GM19239 (cell line): ENCODE data around the gene LAX1.
"Not testable (repeated sequence)": the region's sequence is repeated elsewhere in the genome, so short reads cannot be mapped to it uniquely, and the experiment has no call there.

ENCODE experiments used
- DNase-seq: peaks from one replicate; pipeline ENCODE4 v3.0.0; 2011; ENCODE audit warnings: low spot score; ENCODE audit not compliant: insufficient read length
- FAIRE-seq: peaks from 2 replicates; lab custom pipeline; 2011; peaks lifted over from hg19 to GRCh38; lab: Jason Lieb, UNC

The LAX1 gene

DNA sequence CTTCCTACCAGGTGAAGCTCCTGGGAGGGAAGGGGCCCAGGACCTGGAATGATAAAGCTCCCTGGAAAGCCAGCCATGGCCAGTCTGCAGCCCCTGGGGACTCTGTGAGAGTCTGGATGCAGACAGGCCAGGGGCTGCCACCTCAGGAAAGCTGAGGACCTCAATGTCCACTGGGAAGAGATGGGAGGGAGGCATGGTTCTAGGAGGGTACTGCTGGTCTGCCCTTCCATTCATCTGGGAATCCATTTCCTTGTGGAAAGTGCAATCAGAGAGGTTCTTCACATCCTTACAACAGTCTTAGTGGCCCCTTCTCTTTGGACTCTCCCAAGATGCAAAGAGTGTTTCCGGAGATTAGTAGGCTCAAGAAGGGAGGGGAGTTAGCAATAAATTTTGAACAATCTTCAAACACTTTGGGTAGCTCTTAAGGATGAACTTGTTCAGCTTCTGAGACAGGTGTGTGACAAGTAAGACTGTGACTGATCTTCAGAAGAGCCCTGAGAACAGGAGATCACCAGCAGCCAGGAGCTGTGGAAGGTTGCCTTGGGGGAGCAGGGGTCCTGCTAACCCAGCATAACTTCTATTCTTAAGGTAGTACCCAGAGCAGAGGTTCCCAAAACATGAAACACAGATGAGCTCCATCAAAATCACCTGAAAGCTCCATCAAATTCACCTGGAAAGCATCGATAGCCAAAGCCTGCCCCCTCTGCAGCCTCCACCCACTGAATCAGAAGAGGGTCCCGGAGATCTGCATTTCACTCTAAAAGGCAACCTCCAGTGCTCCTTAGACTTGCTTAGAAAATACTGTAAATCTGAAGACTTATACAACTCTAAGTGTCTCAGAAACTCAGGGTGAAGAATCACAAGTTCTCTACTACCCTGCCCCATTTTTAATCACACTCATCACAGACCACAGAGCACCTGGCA lies 616 bp upstream of the LAX1 start:
- FAIRE-seq (no peak), DNase-seq (no peak)

DNA sequence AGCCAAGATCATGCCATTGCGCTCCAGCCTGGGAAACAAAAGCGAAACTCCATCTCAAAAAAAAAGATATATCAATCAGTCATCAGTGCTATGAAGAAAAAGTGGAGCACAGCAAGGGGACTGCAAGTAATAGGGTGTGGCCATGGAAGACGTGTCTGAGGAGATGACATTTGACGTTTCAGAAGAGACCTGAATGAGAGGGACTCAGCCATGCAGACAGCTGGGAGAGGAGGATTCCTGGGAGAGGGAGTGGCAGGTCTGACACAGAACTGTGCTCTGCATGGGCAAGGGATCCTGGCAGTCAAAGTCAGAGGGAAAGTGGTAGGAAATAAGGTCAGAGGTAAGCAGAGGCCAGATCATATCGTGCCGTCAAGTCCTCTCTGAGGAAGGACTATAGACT lies 3.3 kb downstream of the LAX1 start:
- no peak for FAIRE-seq
- DNase-seq = no peak

GRCh38 chr1:203769505-203770343 lies 4.7 kb downstream of the LAX1 start:
- FAIRE-seq (no peak), DNase-seq (no peak)

- no peak for FAIRE-seq
- DNase-seq = no peak
Measured at GRCh38 chr1:203771901-203772301, 6.9 kb downstream of the LAX1 start.

DNA sequence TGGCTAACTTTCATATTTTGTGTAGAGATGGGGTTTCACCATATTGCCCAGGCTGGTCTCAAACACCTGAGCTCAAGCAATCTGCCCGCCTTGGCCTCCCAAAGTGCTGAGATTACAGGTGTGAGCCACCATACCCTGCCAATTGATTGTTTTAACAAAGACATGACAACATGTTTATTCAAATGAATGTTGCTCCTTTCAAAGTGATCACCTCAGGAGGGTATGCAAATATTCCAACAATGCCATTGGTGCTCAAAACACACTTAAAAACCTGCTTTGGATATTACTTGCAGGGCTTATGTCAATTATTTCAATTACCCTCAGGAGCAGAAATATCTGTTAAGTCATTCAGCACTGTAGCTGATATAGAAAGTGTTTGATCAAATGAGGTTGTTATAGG lies 7.9 kb downstream of the LAX1 start:
- no peak for FAIRE-seq

DNA sequence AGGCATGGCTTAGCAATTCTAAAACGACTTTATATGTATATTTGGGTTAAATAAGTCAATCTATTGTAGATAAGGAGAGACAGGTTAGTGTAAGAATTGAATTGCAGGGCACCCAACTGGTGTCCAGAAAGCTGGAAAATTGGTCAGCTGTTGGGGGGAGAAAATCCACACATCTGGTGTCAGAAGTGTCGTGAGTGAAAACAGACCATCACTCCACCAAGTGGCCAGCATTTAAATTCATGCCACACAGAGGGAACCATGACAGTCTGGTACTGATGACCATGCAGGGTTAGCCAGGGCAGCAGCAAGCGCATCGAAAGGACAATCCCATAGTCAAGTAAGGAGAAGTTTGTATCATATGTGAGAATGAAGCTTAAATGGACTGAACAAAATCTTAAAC lies 11.7 kb downstream of the LAX1 start:
- DNase-seq = no peak
- FAIRE-seq = no peak

More for the DNA sequence above, 7.9 kb downstream of the LAX1 start:
- DNase-seq = no peak

GRCh38 chr1:203777596-203777995 lies 12.6 kb downstream of the LAX1 start:
- DNase-seq (no peak), FAIRE-seq (no peak)

GRCh38 chr1:203778146-203778545 lies 13.2 kb downstream of the LAX1 start:
- DNase-seq (no peak), FAIRE-seq (no peak)

DNA sequence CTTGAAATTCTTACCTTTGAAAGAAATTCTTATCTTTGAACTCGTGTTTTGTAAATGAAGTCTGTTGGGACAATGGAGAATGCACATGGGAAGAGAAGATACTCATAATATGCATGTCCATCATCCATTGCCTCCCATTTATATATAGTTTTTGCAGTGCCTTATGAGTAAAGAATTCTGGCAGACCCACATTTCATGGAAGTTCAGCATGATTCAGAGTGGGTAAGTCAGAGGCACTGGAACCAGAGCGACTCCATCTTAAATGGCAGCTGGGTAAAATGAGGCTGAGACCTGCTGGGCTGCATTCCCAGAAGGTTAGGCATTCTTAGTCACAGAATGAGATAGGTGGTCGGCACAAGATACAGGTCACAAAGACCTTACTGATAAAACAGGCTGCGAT lies 13.8 kb downstream of the LAX1 start:
- no peak for FAIRE-seq
- DNase-seq = no peak

GRCh38 chr1:203781962-203782361 lies 17.0 kb downstream of the LAX1 start:
- FAIRE-seq (no peak), DNase-seq (no peak)

- FAIRE-seq = no peak
Measured at GRCh38 chr1:203789966-203790365, 25.0 kb downstream of the LAX1 start.

DNA sequence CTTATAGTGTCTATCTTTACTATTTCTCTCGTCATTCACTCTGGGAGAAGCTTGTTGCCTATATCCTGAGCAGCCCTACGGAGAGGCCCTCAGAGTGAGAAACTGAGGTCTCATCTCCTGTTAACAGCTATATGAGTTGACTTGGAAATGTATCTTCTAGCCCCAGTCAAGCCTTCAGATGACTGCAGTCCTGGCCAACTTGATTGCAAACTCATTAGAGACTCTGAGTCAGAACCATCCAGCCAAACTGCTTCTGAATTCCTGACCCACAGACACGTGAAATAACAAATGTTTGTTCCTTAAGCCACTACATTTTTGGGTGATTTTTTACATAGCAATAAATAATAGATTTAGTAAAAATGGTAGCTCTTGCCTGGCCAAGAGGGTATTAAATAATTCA lies 26.5 kb downstream of the LAX1 start:
- DNase-seq (no peak), FAIRE-seq (no peak)

More at GRCh38 chr1:203789966-203790365, 25.0 kb downstream of the LAX1 start:
- DNase-seq = no peak

DNA sequence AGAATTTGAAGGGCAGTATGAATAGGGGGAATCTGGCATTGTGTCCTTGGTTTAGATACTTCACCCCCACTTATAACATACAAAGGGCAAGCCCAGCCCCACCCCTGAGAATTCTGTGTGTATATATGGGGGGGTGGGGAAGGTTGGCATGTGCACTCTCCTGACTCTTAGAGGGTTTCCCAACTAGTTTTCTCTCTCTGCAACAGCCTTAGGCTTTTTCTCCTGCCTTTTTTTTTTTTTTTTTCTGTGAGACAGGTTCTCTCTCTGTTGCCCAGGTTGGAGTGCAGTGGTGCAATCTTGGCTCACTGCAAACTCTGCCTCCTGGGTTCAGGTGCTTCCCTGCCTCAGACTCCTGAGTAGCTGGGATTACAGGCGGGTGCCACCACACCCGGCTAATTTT lies 27.5 kb downstream of the LAX1 start:
- no peak for FAIRE-seq
- DNase-seq = no peak

DNA sequence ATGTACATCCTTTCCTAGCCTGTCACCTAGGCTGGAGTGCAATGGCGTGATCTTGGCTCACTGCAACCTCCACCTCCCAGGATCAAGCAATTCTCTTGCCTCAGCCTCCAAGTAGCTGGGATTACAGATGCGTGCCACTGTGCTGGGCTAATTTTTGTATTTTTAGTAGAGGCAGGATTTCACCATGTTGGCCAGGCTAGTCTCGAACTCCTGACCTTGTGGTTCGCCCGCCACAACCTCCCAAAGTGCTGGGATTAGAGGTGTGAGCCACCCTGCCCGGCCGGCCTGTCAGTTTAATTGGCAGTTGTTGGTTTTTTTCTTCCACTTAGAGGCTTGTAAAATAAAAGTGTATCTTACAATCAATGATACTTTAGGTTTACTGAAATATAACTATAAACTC lies 28.6 kb downstream of the LAX1 start:
- not testable (repeated sequence) for FAIRE-seq, DNase-seq

- DNase-seq (no peak), FAIRE-seq (no peak)
Measured at GRCh38 chr1:203794764-203795440, 29.9 kb downstream of the LAX1 start.

GRCh38 chr1:203795441-203796235 lies 30.7 kb downstream of the LAX1 start, which contains the start of the genes ZBED6 and ZC3H11A:
Gene ZBED6, plus strand, starts transcription at chr1:203795623. Its CDS starts 1,900 bp downstream, at chr1:203797523.
Gene ZC3H11A, plus strand, starts transcription at chr1:203795623. Its CDS starts 21,448 bp downstream, at chr1:203817071.
- FAIRE-seq = peak; percentile 99
- DNase-seq = peak; percentile 88

DNA sequence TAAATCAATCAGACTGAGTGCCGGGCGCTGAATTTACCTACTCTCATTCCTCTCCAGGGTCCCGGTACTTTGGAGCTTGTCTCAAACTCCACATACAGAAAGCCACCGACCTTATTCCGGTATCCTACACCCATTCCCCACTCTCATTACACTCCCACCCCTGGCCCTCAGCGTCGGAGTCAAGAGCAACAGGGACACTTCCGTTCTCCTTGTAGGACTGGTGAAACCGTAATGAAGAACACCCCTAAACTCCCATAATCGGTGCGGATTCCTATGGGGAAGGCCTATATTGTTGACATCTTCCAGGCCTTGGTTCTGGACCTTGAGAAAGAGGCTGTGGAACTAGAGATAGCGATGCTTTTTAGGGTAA lies 31.2 kb downstream of the LAX1 start:
- peak; percentile 72 for FAIRE-seq

GRCh38 chr1:203797216-203797615 lies 32.2 kb downstream of the LAX1 start:
- FAIRE-seq (no peak), DNase-seq (no peak)

More for the DNA sequence above, 31.2 kb downstream of the LAX1 start:
- DNase-seq = no peak

DNA sequence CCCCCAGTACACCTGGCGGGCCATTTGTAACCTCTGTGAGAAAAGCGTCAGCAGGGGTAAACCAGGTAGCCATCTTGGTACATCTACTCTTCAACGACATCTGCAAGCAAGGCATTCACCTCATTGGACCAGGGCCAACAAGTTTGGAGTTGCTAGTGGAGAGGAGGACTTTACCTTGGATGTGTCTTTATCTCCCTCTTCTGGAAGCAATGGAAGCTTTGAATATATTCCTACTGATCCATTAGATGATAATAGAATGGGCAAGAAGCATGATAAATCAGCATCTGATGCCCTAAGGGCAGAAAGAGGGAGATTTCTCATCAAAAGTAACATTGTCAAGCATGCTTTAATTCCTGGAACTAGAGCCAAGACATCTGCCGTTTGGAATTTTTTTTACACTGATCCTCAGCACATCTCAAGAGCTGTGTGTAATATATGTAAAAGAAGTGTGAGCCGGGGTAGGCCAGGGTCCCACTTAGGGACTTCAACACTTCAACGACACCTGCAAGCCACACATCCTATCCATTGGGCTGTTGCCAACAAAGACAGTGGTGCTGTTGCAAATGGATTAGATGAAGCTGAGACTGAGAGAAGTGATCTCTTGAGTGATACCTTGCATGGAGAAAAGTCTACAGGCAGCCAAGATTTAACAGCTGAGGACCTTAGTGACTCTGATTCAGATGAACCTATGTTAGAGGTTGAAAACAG lies 33.1 kb downstream of the LAX1 start:
- DNase-seq (no peak), FAIRE-seq (no peak)
